Left lung (tissue), 10 donors: ENCODE results near the gene SH3TC1. TPM values are rescaled to one million over a fixed set of nuclear protein-coding genes. Genes with fewer than 3 reads are reported as not detected.

Source experiments
- ATAC-seq: fragments of 200-7000 bp; cut with Tn5 transposase; one replicate; pipeline ENCODE4 v1.9.1; 2020; ENCODE audit warnings: moderate library complexity
- DNase-seq, 4 donors: peaks; one replicate each; pipeline ENCODE4 v3.0.0-alpha.2; 2013 to 2020
- H3K27ac ChIP-seq, 2 donors: fragments of 200-600 bp; sonication (generic) in 1 of 2; one replicate each; pipeline versions ENCODE4 v1.5.0 to v1.8.0; 2020 to 2021
- H3K27me3 ChIP-seq, 2 donors: fragments of 200-600 bp; sonication (generic) in 1 of 2; one replicate each; pipeline versions ENCODE4 v1.5.0 to v1.8.0; 2020 to 2021
- H3K36me3 ChIP-seq, 2 donors: fragments of 200-600 bp; sonication (generic) in 1 of 2; one replicate each; pipeline versions ENCODE4 v1.5.0 to v1.8.0; 2020 to 2021
- H3K4me1 ChIP-seq, 2 donors: fragments of 200-600 bp; one replicate each; pipeline ENCODE4 v1.8.0; 2021
- H3K4me3 ChIP-seq, 2 donors: fragments of 200-600 bp; sonication (generic) in 1 of 2; one replicate each; pipeline versions ENCODE4 v1.5.0 to v1.8.0; 2020 to 2021; ENCODE audit warnings: mild to moderate bottlenecking in 1 of 2
- H3K9me3 ChIP-seq, 2 donors: fragments of 200-600 bp; sonication (generic) in 1 of 2; one replicate each; pipeline versions ENCODE4 v1.5.0 to v1.8.0; 2020 to 2021
- CTCF ChIP-seq, 2 donors: fragments of 200-600 bp; sonication (generic) in 1 of 2; IDR thresholded peaks; one replicate each; pipeline versions ENCODE4 v1.5.0 to v1.8.0; 2021; ENCODE audit warnings: antibody characterized with exemption in 2 of 2
- intact Hi-C, 2 donors: fragments of 100-400 bp; cut with DNase I; formaldehyde crosslinking; loops; one replicate each; pipeline versions ENCODE4 v1.11.2 to v1.14.2; 2022
- polyA plus RNA-seq, 6 donors: library from polyadenylated mRNA; unstranded; fragments of 120-200 nt; gene quantifications; one replicate each; pipeline ENCODE4 v1.2.1, GENCODE V29; 2013; ENCODE audit not compliant: insufficient read length in 6 of 6
- total RNA-seq, 2 donors: library from RNA; stranded (reverse); fragmentation: NEBNext Ultra II Directional; extraction: Animal tissue kit (Norgen Biotek cat#: 25700); gene quantifications; one replicate each; pipeline ENCODE4 v1.2.1, GENCODE V29; 2021
- donor health status: DM: no; HTN: yes; CAD: no.
- donor health status: DM: no; HTN: no; CAD: no.

SH3TC1 gene
- total and polyA plus RNA-seq, 8 donors = 22.0 to 46.1 (median 28.3) TPM

DNA sequence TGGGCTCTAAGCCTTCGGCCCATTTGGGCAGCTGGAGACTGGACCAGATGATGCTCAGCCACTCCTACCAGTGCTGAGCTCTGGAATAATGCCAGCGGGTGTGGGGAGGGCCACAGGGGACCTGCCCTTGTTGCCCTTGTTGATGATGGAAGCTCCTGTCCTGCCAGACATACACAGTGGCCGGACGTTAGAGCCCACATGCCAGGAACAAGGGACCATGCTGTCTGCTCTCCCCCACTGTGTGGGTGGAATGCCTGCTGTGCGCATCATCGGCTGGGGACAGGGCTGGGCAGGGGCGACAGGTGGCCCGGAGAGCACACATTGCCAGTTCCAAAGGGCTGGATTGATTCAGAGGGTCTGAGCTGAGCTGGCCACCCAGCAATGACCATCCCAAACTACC is 42.5 kb upstream of the SH3TC1 start:
- H3K36me3 ChIP-seq = no peaks in the 10 kb centered on the region
- peaks cover 10 to 23% of the 10 kb centered on the region in 2 donors for H3K4me1 ChIP-seq
- no peaks in the 10 kb centered on the region for H3K9me3 ChIP-seq
- peaks cover 4 to 39% of the 10 kb centered on the region in 2 donors for H3K27me3 ChIP-seq
- no peak for ATAC-seq
- peak in 1 of 4 donors; percentile 53 for DNase-seq
- no peak for TF ChIP-seq CTCF (IDR thresholded peaks at IDR 0.05)
- H3K4me3 ChIP-seq = no peak overlapping the region
- intact Hi-C loops = no loop called here
- no peak overlapping the region for H3K27ac ChIP-seq

GRCh38 chr4:8157496-8157895 is 41.6 kb upstream of the SH3TC1 start:
- TF ChIP-seq CTCF (IDR thresholded peaks at IDR 0.05) = no peak
- DNase-seq (peak in 2 of 4 donors; percentile 38 to 60), ATAC-seq (no peak)
- Histone ChIP-seq H3K27ac (no peak overlapping the region), H3K36me3 (no peaks in the 10 kb centered on the region), H3K9me3 (no peaks in the 10 kb centered on the region), H3K4me1 (peaks cover 10 to 23% of the 10 kb centered on the region in 2 donors), H3K4me3 (peak overlapping the region in 1 of 2 donors; percentile 72), H3K27me3 (peaks cover 4 to 39% of the 10 kb centered on the region in 2 donors)
- intact Hi-C loops = no loop called here

DNA sequence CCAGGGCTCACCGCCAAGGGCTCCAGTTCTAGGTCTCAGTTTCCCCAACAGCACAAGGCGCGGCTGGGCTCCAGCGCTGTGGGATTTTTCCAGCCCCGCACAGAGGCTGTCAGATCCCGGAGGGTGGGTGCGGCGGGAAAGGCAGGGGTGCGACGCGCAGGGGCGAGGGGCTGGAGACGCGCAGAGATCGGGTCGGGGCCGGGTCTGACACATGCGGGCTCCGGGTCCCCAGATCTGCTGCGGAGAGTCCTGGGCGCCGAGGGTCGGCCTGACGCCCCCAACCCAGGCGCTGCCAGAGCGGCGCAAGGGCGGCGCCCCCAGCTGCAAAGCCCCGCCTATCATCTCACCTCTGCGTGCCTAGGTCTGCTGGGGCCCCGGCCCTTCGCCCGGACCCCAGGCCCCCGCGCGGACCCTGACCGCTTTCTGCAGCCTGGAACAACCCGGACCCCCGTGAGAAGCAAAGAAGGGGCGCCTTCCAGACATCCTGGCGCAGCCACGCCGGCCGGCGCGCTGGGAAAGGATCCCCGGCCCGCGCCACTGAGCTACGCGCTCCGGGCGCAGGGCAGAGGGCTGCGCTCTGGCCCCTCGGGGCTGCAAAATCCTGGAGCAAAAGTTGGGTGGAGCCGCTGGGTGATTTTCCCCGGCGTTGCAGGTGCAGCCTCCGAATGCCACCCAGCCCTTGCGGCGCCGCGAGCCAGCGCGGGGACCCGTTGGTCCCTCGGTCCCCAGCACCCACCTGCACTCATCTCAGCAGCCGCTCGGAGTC is 41.0 kb upstream of the SH3TC1 start:
- Histone ChIP-seq H3K36me3 (no peaks in the 10 kb centered on the region), H3K27me3 (peaks cover 4 to 39% of the 10 kb centered on the region in 2 donors), H3K9me3 (no peaks in the 10 kb centered on the region), H3K4me1 (peaks cover 10 to 23% of the 10 kb centered on the region in 2 donors), H3K27ac (no peak overlapping the region), H3K4me3 (peak overlapping the region; percentile 71 to 72)
- peak; percentile 2 for ATAC-seq
- intact Hi-C loops = no loop called here
- DNase-seq = peak in 1 of 4 donors; percentile 82
- TF ChIP-seq CTCF (IDR thresholded peaks at IDR 0.05) = no peak

GRCh38 chr4:8158710-8159536 is 40.2 kb upstream of the SH3TC1 start, which contains the start of gene ABLIM2:
Gene ABLIM2 (minus strand): TSS chr4:8158813. CDS start chr4:8158689, 124 bp downstream.
- peak within 1 kb of the TSS; percentile 71 to 72 for H3K4me3 ChIP-seq
- peak within 1 kb of the TSS in 1 of 2 donors; percentile 62 for H3K27ac ChIP-seq
- intact Hi-C loops = no loop called here
- H3K27me3 ChIP-seq = peaks cover 4 to 39% of the 10 kb centered on the region in 2 donors
- peak; percentile 95 to 99 (median 98) for DNase-seq
- ATAC-seq = peak; percentile 99
- TF ChIP-seq CTCF (IDR thresholded peaks at IDR 0.05) = no peak
- H3K4me1 ChIP-seq = peaks cover 10 to 23% of the 10 kb centered on the region in 2 donors
- no peaks in the 10 kb centered on the region for H3K36me3 ChIP-seq
- H3K9me3 ChIP-seq = no peaks in the 10 kb centered on the region
